Vagina (tissue), 2 donors: ENCODE measurements around the gene LAMTOR5.

Experiments used
- POLR2A ChIP-seq, 2 donors: fragments of 450-650 bp; IDR thresholded peaks; one replicate each; pipeline ENCODE4 v1.6.1; 2017; ENCODE audit warnings: antibody characterized with exemption in 2 of 2, mild to moderate bottlenecking in 2 of 2, moderate library complexity in 2 of 2
- POLR2AphosphoS5 ChIP-seq, 2 donors: sonication (generic); formaldehyde crosslinking; IDR thresholded peaks; one replicate each; pipeline ENCODE4 v1.9.0; 2017; ENCODE audit warnings: antibody characterized with exemption in 2 of 2, mild to moderate bottlenecking in 2 of 2, low read depth in 1 of 2; ENCODE audit not compliant: insufficient read depth in 1 of 2
- TF ChIP-seq, protein P1 (sequence below), 3 experiments: fragments of 450-650 bp in 2 of 3; fragments of 200-600 bp in 1 of 3; sonication (generic) in 1 of 3; IDR thresholded peaks; one replicate each; pipeline ENCODE4 v1.5.1; 2017 to 2019; ENCODE audit warnings: antibody characterized with exemption in 3 of 3, mild to moderate bottlenecking in 2 of 3, moderate library complexity in 2 of 3

DNA sequence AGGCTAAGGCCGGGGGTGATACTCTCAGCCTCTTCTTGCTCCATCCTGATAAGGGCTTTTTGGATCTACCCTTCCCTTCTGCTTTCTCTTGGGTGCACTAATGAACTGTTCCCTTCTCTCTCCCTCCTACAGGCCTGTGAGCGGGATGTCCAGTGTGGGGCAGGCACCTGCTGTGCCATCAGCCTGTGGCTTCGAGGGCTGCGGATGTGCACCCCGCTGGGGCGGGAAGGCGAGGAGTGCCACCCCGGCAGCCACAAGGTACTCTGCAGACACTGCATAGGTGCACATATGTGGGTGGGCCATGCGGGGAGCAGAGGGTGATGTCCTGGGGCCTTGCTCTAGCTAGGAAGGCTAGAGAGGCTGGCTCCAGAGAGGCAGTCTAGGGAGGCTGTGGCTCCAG, 46.3 kb upstream of the LAMTOR5 start:
- TF ChIP-seq, protein P1, sequence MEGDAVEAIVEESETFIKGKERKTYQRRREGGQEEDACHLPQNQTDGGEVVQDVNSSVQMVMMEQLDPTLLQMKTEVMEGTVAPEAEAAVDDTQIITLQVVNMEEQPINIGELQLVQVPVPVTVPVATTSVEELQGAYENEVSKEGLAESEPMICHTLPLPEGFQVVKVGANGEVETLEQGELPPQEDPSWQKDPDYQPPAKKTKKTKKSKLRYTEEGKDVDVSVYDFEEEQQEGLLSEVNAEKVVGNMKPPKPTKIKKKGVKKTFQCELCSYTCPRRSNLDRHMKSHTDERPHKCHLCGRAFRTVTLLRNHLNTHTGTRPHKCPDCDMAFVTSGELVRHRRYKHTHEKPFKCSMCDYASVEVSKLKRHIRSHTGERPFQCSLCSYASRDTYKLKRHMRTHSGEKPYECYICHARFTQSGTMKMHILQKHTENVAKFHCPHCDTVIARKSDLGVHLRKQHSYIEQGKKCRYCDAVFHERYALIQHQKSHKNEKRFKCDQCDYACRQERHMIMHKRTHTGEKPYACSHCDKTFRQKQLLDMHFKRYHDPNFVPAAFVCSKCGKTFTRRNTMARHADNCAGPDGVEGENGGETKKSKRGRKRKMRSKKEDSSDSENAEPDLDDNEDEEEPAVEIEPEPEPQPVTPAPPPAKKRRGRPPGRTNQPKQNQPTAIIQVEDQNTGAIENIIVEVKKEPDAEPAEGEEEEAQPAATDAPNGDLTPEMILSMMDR (IDR thresholded peaks at IDR 0.05): no peak
- TF ChIP-seq POLR2A (IDR thresholded peaks at IDR 0.05): no peak
- no peak for TF ChIP-seq POLR2AphosphoS5 (IDR thresholded peaks at IDR 0.05; ENCODE audit: insufficient read depth in 1 of 2, low read depth in 1 of 2)
